Measurements from ENCODE around the gene NPR2. TPM values are rescaled to one million over a fixed set of nuclear protein-coding genes. Genes with fewer than 3 reads are reported as not detected.

NPR2 gene
- total RNA-seq, 1 experiment from 2014 or later, result 10.1 TPM

GRCh38 chr9:35806101-35806500 is 14.7 kb downstream of the NPR2 start (continued):
- no peak for TF ChIP-seq E2F5 (CRISPR knock-in tag; IDR thresholded peaks at IDR 0.05)

GRCh38 chr9:35808433-35808832 is 17.0 kb downstream of the NPR2 start:
- ATAC-seq (no peak), DNase-seq (ENCODE audit: low spot score) (no peak)
- TF ChIP-seq PRDM15 (CRISPR knock-in tag; IDR thresholded peaks at IDR 0.05) (no peak), CREB1 (CRISPR knock-in tag; IDR thresholded peaks at IDR 0.05) (no peak), FOXP1 (CRISPR knock-in tag; IDR thresholded peaks at IDR 0.05; ENCODE audit: borderline replicate concordance) (no peak)
- 0 out of 2 replicates have a peak, but pooled peaks cover under 1% of the 10 kb centered on the region for H3K36me3 Mint-ChIP-seq
- no peak overlapping the region for H3K27ac Mint-ChIP-seq
- no peaks in the 10 kb centered on the region for H3K9me3 Mint-ChIP-seq
- CTCF ChIA-PET, result interaction anchor here (0.5 kb wide), 1 partner anchor 200 kb away, joined by 3 read pairs; no protein-coding TSS in a partner anchor
- POLR2A ChIA-PET, result no interaction called here
- no peaks in the 10 kb centered on the region for H3K27me3 Mint-ChIP-seq (ENCODE audit: low read depth)
- no peak overlapping the region for H3K4me3 Mint-ChIP-seq
- H3K4me1 Mint-ChIP-seq, result peaks cover 15% of the 10 kb centered on the region

GRCh38 chr9:35810122-35810521 is 18.7 kb downstream of the NPR2 start:
- ATAC-seq (no peak), DNase-seq (ENCODE audit: low spot score) (no peak)
- Mint-ChIP-seq H3K4me3 (no peak overlapping the region), H3K9me3 (no peaks in the 10 kb centered on the region), H3K27ac (no peak overlapping the region), H3K36me3 (no peaks in the 10 kb centered on the region), H3K27me3 (ENCODE audit: low read depth) (no peaks in the 10 kb centered on the region), H3K4me1 (peaks cover 24% of the 10 kb centered on the region)
- POLR2A ChIA-PET, result no interaction called here
- CTCF ChIA-PET, result interaction anchor here (6.1 kb wide), 1 partner anchor 19 kb away, joined by 143 read pairs; the partner anchor contains the start of gene NPR2
- no peak for TF ChIP-seq ETV6 (CRISPR knock-in tag; IDR thresholded peaks at IDR 0.05)
- no peak for TF ChIP-seq CTCF (IDR thresholded peaks at IDR 0.05)
- TF ChIP-seq FOXP1 (CRISPR knock-in tag; IDR thresholded peaks at IDR 0.05; ENCODE audit: borderline replicate concordance), result no peak
- TF ChIP-seq E2F1 (CRISPR knock-in tag; IDR thresholded peaks at IDR 0.05), result no peak
- TF ChIP-seq HMGA2 (CRISPR knock-in tag; IDR thresholded peaks at IDR 0.05), result no peak
- no peak for TF ChIP-seq GRHL2 (CRISPR knock-in tag; IDR thresholded peaks at IDR 0.05; ENCODE audit: insufficient replicate concordance, severe bottlenecking)

GRCh38 chr9:35811381-35812024 is 20.1 kb downstream of the NPR2 start:
- CTCF ChIA-PET, result interaction anchor here (0.7 to 6.1 kb wide), 8 partner anchors 15 to 212 kb away, joined by 3 to 143 read pairs (median 6); partner anchors contain the start of gene NPR2
- POLR2A ChIA-PET, result interaction anchor here (0.7 to 1.3 kb wide), 3 partner anchors 12 to 19 kb away, joined by 3 to 4 read pairs (median 3); partner anchors contain the start of genes FAM221B and TMEM8B
- H3K27ac Mint-ChIP-seq, result no peak overlapping the region
- TF ChIP-seq NR3C1 (CRISPR knock-in tag; conservative IDR thresholded peaks at IDR 0.05; ENCODE audit: low read depth) (no peak), ZNF416 (CRISPR knock-in tag; IDR thresholded peaks at IDR 0.05) (no peak), AR (CRISPR knock-in tag; IDR thresholded peaks at IDR 0.05) (no peak), OVOL2 (CRISPR knock-in tag; IDR thresholded peaks at IDR 0.05; ENCODE audit: borderline replicate concordance) (no peak), ZNF232 (CRISPR knock-in tag; IDR thresholded peaks at IDR 0.05) (no peak), ELF4 (CRISPR knock-in tag; IDR thresholded peaks at IDR 0.05; ENCODE audit: low read depth) (no peak)

More at GRCh38 chr9:35811381-35812024, 20.1 kb downstream of the NPR2 start:
- Mint-ChIP-seq H3K36me3 (peaks cover 2% of the 10 kb centered on the region; the same call in 1 of the 2 replicates), H3K4me1 (peaks cover 27% of the 10 kb centered on the region), H3K9me3 (peaks cover 3% of the 10 kb centered on the region), H3K27me3 (ENCODE audit: low read depth) (no peaks in the 10 kb centered on the region), H3K4me3 (peak overlapping the region; percentile 74)
- ATAC-seq, result no peak
- DNase-seq (ENCODE audit: low spot score), result no peak

Data from WTC11 (cell line).